IPS DF 19.7 (cell line): ENCODE measurements around the gene PACRG.

Experiments used
- DNase-seq: peaks from one replicate; pipeline ENCODE4 v3.0.0-alpha.2; 2013; ENCODE audit warnings: low read depth, low spot score

The PACRG gene

GRCh38 chr6:163176097-163176496 lies 448.3 kb downstream of the PACRG start:
- DNase-seq: no peak

GRCh38 chr6:163177007-163177406 lies 449.2 kb downstream of the PACRG start:
- DNase-seq: no peak

GRCh38 chr6:163177892-163178420 lies 450.2 kb downstream of the PACRG start:
- no peak for DNase-seq

GRCh38 chr6:163179061-163179460 lies 451.3 kb downstream of the PACRG start:
- no peak for DNase-seq

GRCh38 chr6:163179721-163180120 lies 451.9 kb downstream of the PACRG start:
- no peak for DNase-seq

- DNase-seq: peak; percentile 47
Measured at GRCh38 chr6:163180874-163181541, 453.2 kb downstream of the PACRG start.

- DNase-seq: no peak
Measured at GRCh38 chr6:163181666-163182180, 453.9 kb downstream of the PACRG start.

- DNase-seq: no peak
Measured at GRCh38 chr6:163182696-163183095, 454.9 kb downstream of the PACRG start.

- DNase-seq: no peak
Measured at GRCh38 chr6:163183806-163184205, 456.0 kb downstream of the PACRG start.

- DNase-seq: no peak
Measured at GRCh38 chr6:163185744-163186143, 458.0 kb downstream of the PACRG start.

GRCh38 chr6:163186527-163186926 lies 458.8 kb downstream of the PACRG start:
- no peak for DNase-seq

GRCh38 chr6:163187201-163187600 lies 459.4 kb downstream of the PACRG start:
- DNase-seq: no peak

GRCh38 chr6:163187606-163188005 lies 459.8 kb downstream of the PACRG start:
- DNase-seq: no peak

GRCh38 chr6:163188746-163189145 lies 461.0 kb downstream of the PACRG start:
- DNase-seq: no peak

- no peak for DNase-seq
Measured at GRCh38 chr6:163189609-163190008, 461.8 kb downstream of the PACRG start.

- no peak for DNase-seq
Measured at GRCh38 chr6:163190786-163191185, 463.0 kb downstream of the PACRG start.

GRCh38 chr6:163191704-163192537 lies 464.1 kb downstream of the PACRG start:
- no peak for DNase-seq

GRCh38 chr6:163192591-163192990 lies 464.8 kb downstream of the PACRG start:
- no peak for DNase-seq

GRCh38 chr6:163193326-163193725 lies 465.6 kb downstream of the PACRG start:
- DNase-seq: no peak

GRCh38 chr6:163195721-163196691 lies 468.2 kb downstream of the PACRG start:
- DNase-seq: no peak

GRCh38 chr6:163197839-163198238 lies 470.1 kb downstream of the PACRG start:
- DNase-seq: no peak
